GM19035 (cell line): Measurements from ENCODE around the gene ADAM12.
"Not testable (repeated sequence)": the region's sequence is repeated elsewhere in the genome, so short reads cannot be mapped to it uniquely, and the experiment has no call there.

Source experiments
- ATAC-seq: cut with Tn5 transposase; IDR thresholded peaks from one replicate; pipeline ENCODE4 v1.9.1; 2021; ENCODE audit not compliant: unreplicated experiment

Gene ADAM12

DNA sequence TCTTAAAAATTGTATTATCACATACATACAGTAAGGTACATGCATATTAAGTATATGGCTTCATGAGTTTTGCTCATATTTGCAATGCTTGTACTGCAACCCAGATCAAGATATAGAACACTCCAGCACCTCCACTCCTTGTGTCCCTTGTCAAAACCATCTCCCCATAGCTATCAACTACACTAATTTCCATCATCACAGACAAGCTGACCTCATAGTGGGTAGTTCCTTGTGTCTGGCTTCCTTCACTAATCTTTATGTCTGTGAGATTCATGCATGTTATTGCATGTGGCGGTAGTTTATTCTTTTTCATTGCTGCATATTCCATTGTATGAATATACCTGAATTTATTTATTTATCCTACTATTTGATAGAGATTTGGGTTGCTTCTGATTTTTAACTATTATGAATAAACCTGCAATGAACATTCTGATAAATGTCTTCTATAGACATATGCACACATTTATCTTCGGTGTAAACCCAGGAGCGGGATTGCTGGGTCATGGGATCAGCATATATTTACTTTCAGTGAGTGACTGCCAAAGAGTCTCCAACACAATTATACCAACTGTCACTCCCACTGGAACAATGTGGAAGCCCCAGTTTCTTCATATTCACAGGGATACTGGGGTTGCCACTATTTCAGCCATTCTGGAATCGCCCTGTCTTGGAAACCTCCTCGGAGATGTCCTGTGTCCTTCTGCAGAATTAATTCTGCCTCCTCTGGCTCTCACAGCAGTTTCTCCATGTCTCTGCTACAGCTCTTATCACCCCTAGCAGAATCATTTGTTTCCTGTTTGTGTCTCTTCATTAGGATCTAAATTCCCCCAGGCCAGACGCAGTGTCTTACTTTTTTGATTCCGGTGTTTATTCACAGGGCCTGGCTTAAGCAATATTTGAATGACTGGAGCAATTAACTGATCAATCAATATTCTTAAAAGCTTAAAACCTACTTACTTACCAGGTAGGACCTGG, 14.7 kb upstream of the ADAM12 start:
- ATAC-seq: no peak

GRCh38 chr10:126400641-126401040, 12.4 kb upstream of the ADAM12 start:
- ATAC-seq: no peak

GRCh38 chr10:126398924-126399323, 10.6 kb upstream of the ADAM12 start:
- no peak for ATAC-seq

- ATAC-seq: no peak
Observed at GRCh38 chr10:126398383-126398743, 10.1 kb upstream of the ADAM12 start.

DNA sequence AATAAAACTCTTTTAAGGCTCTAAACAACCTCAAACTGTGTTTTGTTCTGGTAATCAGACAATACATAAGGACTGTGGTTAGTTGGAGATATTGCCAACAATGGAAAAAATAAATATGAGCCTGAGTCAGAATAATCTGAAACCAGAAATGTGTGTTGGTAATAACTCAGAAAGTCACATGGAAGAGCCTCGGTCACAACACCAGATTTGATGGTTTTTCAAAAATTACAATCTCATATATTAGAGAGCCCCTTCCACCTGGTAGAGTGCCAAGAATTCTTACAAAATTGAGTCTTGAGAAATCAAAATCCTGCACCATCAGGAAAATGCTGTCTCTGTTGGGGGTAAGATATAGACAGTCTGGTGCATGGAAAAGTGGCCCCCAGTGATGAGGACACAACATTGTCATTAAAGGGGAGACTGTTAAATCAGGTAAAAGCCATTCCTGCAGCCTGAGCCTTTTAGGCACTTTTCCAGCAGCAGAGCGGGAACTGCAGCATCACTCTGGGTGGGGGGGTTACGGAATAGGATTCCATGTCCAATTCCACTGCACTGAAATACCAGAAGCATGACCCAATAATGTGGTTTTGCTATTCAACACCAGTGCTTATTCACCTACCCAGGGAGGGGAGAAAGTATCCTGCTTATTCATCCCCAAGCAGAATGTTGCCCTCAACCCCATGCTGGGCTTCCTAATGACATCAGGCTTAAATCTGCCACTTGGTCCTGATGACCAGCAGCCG, 9.5 kb upstream of the ADAM12 start:
- no peak for ATAC-seq

DNA sequence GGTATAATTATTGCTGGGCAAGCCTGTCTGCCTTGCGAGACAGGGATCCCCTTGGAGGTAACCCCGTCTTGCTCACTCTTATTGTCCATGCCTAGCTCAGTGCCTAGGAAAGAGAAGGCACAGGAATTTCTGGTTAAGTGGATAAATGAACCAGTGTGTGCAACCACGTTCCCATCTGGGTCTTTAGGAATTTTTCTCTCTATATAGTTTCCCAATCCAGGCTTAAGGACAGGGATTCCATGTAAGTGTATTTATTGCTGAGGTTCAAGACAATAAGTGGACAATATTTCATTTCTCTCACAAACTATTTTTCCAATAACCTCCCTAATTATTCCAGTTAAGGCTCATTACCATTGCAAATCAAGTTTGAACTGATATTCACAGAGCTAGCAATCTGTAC, 8.9 kb upstream of the ADAM12 start:
- no peak for ATAC-seq

GRCh38 chr10:126394948-126395347, 6.7 kb upstream of the ADAM12 start:
- no peak for ATAC-seq

DNA sequence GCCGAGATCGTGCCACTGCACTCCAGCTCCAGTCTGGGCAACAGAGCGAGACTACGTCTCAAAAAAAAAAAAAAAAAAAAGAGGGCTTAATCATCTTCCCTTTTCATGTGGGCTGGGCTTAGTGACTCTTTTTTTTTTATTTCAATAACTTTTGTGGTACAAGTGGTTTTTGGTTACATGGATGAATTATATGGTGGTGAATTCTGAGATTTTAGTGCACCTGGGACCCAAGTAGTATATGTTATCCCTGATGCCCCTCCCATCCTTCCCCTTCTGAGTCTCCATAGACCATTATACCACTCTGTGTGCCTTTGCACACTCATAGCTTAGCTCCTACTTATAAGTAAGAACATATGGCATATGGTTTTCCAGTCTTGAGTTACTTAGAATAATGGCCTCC, 4.8 kb upstream of the ADAM12 start:
- ATAC-seq: no peak

DNA sequence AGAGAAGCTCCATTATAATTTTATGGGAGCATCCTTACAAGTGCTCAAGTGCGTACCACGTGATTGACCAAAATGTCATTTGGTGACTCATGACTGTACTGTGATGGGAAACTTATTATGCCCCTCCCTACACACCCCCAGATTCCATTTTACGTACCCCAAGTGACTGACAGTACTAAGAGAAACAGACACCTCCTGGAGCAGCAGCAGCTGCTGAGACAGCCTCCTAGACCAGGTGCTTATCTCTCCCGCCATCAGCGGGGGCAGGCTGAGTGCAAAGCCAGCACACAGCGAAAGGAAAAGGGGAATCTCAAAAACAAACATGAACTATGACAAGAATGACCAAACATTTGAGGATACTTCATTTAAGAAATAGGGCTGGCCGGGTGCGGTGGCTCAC, 4.2 kb upstream of the ADAM12 start:
- ATAC-seq: no peak

GRCh38 chr10:126392068-126392467, 3.8 kb upstream of the ADAM12 start:
- ATAC-seq: no peak

DNA sequence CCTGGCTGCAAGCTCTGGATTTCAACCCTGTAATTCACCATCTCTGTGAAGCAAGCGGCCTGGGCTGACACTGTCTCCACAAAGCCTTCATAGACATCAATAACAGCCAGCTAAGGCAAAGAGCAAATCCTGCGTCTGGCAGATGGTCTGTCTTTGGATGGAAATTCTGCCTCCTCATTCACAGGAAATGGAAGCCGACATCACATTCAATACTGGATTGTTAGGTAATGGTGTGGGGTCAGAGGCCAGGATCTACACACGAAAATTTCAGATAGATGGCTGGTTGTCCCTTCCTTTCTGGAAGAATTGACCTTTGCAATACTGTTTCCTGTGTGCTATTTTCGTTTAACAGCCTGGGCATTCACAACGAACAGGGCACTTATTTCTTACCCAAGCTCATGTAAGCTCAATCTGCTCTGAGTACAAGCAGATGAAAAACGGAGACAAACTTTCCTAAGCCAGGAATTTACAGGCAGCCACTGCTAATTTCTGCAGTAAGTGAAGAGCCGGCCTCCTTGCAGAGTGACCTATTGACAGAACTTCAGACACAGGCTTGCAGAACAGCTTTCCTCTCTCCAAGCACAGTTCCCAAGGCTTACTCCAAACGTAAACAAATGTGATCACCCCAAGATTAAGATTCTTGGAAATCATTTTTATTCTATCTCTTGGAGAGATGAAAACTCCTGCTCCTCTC, 3.1 kb upstream of the ADAM12 start:
- ATAC-seq: no peak

- ATAC-seq: no peak
Observed at GRCh38 chr10:126390324-126390723, 2.0 kb upstream of the ADAM12 start.

GRCh38 chr10:126387041-126387921, 996 bp downstream of the ADAM12 start:
- ATAC-seq: no peak

DNA sequence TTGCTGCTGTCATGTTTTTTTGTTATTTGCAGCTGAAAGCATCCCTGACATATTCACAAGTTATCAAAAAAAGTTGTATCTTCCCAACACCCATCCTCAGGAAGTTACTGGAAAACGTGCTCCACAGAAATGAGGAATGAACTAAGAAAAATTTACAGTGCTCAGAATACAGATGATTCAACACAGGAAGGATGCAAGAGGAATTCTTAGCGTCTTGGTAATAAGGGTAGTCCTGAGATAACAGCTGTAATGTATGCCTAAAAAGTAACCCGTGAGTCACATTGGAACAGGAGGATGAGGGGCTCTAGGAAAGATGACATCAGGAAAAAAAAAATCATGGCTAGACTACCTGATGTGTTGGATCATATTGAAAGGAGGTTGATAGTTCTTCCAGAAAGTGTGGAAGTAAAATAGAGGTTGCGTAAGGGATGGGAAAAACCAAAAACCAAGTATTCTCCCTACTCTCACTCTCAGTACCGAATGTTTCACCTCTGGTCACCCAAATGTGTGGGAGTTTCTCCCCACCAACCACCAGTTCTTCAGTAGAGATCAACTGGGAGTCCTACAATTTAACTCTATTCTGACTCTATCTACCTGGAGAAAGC, 3.9 kb downstream of the ADAM12 start:
- no peak for ATAC-seq

DNA sequence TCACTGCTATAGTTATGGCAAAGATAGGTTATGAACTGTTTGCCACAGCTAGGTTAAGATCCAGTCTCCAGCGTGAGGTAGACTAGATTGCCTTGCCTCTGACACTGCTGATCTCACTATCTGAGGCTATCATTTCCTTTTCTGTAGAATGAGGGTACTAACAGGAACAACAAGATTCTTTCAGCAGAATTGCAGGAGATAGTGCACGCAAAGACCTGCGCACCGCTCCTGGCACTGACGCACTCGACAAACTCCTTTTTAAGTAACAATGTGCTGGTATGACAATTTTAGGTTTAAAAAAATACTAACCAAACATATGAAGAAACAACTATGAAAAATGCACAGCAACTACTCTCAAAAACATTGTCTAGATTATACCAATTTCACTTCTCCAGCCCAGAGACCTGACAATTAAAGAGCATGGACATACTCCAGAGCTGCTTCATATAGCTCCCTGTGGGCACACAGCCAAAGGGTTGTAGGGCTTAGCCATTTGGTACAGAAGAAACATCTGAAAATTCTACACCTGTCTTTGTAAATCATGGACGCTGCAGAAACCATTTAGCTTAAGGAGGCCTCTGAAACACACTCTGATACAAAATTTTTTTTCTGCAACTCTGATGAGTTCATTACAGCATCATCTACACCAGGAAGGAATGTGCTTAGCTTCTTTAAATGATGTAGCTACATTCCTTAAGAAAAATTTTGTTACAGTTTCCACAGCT, 7.8 kb downstream of the ADAM12 start:
- no peak for ATAC-seq

GRCh38 chr10:126379166-126379565, 9.1 kb downstream of the ADAM12 start:
- ATAC-seq: not testable (repeated sequence)

DNA sequence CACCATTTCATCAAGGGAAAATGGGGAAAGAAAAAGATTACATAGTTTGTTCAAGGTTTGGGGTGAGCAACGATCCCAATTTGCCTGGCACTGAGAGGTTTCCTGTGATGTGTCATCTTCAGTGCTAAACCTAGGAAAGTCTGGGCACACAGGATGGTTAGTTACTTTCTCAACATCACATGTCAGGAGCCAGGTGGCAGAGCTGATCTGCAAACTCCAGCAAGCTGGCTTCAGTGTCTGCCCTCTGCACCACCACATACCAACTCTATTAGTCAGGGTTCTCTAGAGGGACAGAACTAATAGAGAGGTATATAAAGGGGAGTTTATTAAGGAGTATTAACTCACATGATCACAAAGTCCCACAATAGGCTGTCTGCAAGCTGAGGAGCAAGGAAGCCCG, 11.3 kb downstream of the ADAM12 start:
- no peak for ATAC-seq

DNA sequence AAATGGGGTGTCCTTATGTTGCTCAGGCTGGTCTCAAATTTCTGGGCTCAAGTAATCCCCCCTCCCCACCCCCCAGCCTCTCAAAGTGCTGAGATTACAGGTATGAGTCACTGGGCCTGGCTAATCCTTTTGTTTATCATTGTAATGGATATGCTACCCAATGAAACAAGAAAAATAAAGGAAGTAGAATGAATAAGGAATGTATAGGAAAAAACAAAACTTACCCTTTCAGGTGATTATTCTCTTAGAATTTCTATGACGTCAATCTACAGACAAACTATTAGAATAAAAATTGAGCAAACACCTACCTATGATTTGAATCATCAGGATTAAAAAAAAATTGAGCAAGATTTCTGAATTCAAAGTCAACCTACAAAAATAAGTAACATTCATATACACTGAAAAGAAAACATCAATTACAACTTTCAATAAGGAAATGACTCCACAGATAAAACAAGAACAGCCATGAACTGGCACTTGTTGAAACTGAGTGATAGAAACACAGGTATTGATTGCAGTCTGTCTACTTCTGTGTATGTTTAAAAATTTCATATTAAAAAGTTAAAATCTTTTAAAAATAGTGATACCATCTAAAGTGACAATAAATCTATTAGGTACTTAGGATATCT, 12.2 kb downstream of the ADAM12 start:
- no peak for ATAC-seq

GRCh38 chr10:126375299-126375698, 13.0 kb downstream of the ADAM12 start:
- ATAC-seq: no peak
